ENCODE results near the gene TRIM4.

- TF ChIP-seq EZH2phosphoT487 (IDR thresholded peaks at IDR 0.05; ENCODE audit: unreplicated experiment) (no peak), CTCF (conservative IDR thresholded peaks at IDR 0.05; ENCODE audit: low read depth in 2 of 2) (peak; percentile 59 to 62), POLR2AphosphoS5 (IDR thresholded peaks at IDR 0.05; ENCODE audit: low read depth) (no peak), REST (IDR thresholded peaks at IDR 0.05; ENCODE audit: unreplicated experiment) (no peak), EZH2 (IDR thresholded peaks at IDR 0.05; ENCODE audit: low read depth, unreplicated experiment) (no peak), JUNB (IDR thresholded peaks at IDR 0.05; ENCODE audit: unreplicated experiment) (no peak), ZNF331 (CRISPR knock-in tag; IDR thresholded peaks at IDR 0.05; ENCODE audit: low read depth) (no peak), CREB1 (CRISPR knock-in tag; IDR thresholded peaks at IDR 0.05; ENCODE audit: low read depth) (no peak), ZNF114 (CRISPR knock-in tag; IDR thresholded peaks at IDR 0.05) (no peak), NANOG (IDR thresholded peaks at IDR 0.05; ENCODE audit: borderline replicate concordance) (no peak), STAT1 (IDR thresholded peaks at IDR 0.05; ENCODE audit: unreplicated experiment) (no peak)
- TF ChIP-seq, protein P1, sequence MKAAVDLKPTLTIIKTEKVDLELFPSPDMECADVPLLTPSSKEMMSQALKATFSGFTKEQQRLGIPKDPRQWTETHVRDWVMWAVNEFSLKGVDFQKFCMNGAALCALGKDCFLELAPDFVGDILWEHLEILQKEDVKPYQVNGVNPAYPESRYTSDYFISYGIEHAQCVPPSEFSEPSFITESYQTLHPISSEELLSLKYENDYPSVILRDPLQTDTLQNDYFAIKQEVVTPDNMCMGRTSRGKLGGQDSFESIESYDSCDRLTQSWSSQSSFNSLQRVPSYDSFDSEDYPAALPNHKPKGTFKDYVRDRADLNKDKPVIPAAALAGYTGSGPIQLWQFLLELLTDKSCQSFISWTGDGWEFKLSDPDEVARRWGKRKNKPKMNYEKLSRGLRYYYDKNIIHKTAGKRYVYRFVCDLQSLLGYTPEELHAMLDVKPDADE (IDR thresholded peaks at IDR 0.05), result no peak
- TF ChIP-seq, protein P2, sequence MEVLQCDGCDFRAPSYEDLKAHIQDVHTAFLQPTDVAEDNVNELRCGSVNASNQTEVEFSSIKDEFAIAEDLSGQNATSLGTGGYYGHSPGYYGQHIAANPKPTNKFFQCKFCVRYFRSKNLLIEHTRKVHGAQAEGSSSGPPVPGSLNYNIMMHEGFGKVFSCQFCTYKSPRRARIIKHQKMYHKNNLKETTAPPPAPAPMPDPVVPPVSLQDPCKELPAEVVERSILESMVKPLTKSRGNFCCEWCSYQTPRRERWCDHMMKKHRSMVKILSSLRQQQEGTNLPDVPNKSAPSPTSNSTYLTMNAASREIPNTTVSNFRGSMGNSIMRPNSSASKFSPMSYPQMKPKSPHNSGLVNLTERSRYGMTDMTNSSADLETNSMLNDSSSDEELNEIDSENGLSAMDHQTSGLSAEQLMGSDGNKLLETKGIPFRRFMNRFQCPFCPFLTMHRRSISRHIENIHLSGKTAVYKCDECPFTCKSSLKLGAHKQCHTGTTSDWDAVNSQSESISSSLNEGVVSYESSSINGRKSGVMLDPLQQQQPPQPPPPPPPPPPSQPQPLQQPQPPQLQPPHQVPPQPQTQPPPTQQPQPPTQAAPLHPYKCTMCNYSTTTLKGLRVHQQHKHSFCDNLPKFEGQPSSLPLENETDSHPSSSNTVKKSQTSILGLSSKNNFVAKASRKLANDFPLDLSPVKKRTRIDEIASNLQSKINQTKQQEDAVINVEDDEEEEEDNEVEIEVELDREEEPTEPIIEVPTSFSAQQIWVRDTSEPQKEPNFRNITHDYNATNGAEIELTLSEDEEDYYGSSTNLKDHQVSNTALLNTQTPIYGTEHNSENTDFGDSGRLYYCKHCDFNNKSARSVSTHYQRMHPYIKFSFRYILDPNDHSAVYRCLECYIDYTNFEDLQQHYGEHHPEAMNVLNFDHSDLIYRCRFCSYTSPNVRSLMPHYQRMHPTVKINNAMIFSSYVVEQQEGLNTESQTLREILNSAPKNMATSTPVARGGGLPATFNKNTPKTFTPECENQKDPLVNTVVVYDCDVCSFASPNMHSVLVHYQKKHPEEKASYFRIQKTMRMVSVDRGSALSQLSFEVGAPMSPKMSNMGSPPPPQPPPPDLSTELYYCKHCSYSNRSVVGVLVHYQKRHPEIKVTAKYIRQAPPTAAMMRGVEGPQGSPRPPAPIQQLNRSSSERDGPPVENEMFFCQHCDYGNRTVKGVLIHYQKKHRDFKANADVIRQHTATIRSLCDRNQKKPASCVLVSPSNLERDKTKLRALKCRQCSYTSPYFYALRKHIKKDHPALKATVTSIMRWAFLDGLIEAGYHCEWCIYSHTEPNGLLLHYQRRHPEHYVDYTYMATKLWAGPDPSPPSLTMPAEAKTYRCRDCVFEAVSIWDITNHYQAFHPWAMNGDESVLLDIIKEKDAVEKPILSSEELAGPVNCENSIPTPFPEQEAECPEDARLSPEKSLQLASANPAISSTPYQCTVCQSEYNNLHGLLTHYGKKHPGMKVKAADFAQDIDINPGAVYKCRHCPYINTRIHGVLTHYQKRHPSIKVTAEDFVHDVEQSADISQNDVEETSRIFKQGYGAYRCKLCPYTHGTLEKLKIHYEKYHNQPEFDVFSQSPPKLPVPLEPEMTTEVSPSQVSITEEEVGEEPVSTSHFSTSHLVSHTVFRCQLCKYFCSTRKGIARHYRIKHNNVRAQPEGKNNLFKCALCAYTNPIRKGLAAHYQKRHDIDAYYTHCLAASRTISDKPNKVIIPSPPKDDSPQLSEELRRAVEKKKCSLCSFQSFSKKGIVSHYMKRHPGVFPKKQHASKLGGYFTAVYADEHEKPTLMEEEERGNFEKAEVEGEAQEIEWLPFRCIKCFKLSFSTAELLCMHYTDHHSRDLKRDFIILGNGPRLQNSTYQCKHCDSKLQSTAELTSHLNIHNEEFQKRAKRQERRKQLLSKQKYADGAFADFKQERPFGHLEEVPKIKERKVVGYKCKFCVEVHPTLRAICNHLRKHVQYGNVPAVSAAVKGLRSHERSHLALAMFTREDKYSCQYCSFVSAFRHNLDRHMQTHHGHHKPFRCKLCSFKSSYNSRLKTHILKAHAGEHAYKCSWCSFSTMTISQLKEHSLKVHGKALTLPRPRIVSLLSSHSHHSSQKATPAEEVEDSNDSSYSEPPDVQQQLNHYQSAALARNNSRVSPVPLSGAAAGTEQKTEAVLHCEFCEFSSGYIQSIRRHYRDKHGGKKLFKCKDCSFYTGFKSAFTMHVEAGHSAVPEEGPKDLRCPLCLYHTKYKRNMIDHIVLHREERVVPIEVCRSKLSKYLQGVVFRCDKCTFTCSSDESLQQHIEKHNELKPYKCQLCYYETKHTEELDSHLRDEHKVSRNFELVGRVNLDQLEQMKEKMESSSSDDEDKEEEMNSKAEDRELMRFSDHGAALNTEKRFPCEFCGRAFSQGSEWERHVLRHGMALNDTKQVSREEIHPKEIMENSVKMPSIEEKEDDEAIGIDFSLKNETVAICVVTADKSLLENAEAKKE (CRISPR knock-in tag; IDR thresholded peaks at IDR 0.05), result no peak
These were observed 30.4 kb upstream of the TRIM4 start for GRCh38 chr7:99949645-99950228.
